ENCODE results near the gene WDR3. TPM values are rescaled to one million over a fixed set of nuclear protein-coding genes. Genes with fewer than 3 reads are reported as not detected.

Gene WDR3
- total RNA-seq, 1 experiment from 2014 or later, result 61.4 TPM

DNA sequence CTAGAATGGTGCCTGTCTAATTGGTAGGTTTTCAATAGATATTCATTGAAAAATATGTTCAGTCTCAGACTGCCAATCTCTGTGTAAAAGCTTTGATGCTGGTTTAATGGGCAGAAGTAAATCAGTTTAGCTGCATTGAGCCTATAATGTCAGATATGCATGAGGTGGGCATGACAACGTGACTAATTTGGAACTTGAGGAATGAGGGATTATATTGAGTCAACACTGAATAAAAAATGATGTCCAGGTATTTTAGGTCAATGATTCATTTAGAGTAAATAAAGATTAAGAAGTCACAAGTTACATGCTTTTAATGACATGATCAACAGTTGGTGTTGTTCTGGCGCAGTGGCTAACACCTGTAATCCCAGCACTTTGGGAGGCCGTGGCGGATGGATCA, 3.0 kb downstream of the WDR3 start:
- H3K56ac ChIP-seq (ENCODE audit: insufficient read length, low read depth, low read length), result no peak overlapping the region
- H4K5ac ChIP-seq (ENCODE audit: insufficient read length, low read depth, low read length), result no peak overlapping the region
- no peaks in the 10 kb centered on the region for H3K79me1 ChIP-seq (ENCODE audit: insufficient read depth, low read depth, low read length, poor library complexity, severe bottlenecking)
- H2BK5ac ChIP-seq (ENCODE audit: insufficient read length, low read length), result no peak overlapping the region
- no CpG with 5 or more reads among the region's 4 CpGs for WGBS (ENCODE audit: extremely low coverage, insufficient read length, low lambda C conversion rate)
- H3K27me3 Mint-ChIP-seq (ENCODE audit: low read depth), result no peaks in the 10 kb centered on the region
- no peak overlapping the region for H2AK5ac ChIP-seq (ENCODE audit: insufficient read length, low read length)
- H3K36me3 Mint-ChIP-seq (ENCODE audit: insufficient read depth in 1 of 3, low read depth in 3 of 3), result peaks cover 5 to 24% (median 20%) of the 10 kb centered on the region in 3 experiments; a peak in 6 of 7 replicates
- no peak overlapping the region for H2BK120ac ChIP-seq (ENCODE audit: low read depth, low read length, poor library complexity, severe bottlenecking)
- H3K23ac ChIP-seq (ENCODE audit: insufficient read length, low read depth, low read length), result no peak overlapping the region
- H3K4me2 ChIP-seq (ENCODE audit: insufficient read depth, insufficient read length, low read length), result no peak overlapping the region
- no peak overlapping the region for H2AFZ ChIP-seq (ENCODE audit: low read length)
- H3K27me3 ChIP-seq (ENCODE audit: insufficient read depth, low read length), result peaks cover 1% of the 10 kb centered on the region; the same call in 1 of the 2 replicates
- H3K27ac Mint-ChIP-seq, result no peak overlapping the region
- no peak overlapping the region for H3K18ac ChIP-seq (ENCODE audit: insufficient read length, low read depth, low read length)
- no peaks in the 10 kb centered on the region; the same call in 1 of the 2 replicates for H3K4me1 ChIP-seq (ENCODE audit: insufficient read depth, low read length)
- no peak overlapping the region for H4K91ac ChIP-seq (ENCODE audit: insufficient read length, low read depth, low read length)
- H4K20me1 ChIP-seq (ENCODE audit: control insufficient read depth, insufficient read depth, insufficient read length), result peaks cover 2% of the 10 kb centered on the region
- DNase-seq, result no peak
- TF ChIP-seq, protein P1, sequence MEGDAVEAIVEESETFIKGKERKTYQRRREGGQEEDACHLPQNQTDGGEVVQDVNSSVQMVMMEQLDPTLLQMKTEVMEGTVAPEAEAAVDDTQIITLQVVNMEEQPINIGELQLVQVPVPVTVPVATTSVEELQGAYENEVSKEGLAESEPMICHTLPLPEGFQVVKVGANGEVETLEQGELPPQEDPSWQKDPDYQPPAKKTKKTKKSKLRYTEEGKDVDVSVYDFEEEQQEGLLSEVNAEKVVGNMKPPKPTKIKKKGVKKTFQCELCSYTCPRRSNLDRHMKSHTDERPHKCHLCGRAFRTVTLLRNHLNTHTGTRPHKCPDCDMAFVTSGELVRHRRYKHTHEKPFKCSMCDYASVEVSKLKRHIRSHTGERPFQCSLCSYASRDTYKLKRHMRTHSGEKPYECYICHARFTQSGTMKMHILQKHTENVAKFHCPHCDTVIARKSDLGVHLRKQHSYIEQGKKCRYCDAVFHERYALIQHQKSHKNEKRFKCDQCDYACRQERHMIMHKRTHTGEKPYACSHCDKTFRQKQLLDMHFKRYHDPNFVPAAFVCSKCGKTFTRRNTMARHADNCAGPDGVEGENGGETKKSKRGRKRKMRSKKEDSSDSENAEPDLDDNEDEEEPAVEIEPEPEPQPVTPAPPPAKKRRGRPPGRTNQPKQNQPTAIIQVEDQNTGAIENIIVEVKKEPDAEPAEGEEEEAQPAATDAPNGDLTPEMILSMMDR (conservative IDR thresholded peaks at IDR 0.05), result no peak
- no peak overlapping the region for H3T11ph ChIP-seq (ENCODE audit: low read length)
- no peak overlapping the region for H4K8ac ChIP-seq (replicated peaks; ENCODE audit: insufficient read length, low read depth, low read length)
- H3K4me1 Mint-ChIP-seq, result peaks cover 17 to 21% of the 10 kb centered on the region in 2 experiments
- H3K4ac ChIP-seq (ENCODE audit: low read depth, low read length), result no peak overlapping the region
- no peak overlapping the region for H3K4me3 Mint-ChIP-seq
- no peak overlapping the region for H2BK15ac ChIP-seq (ENCODE audit: low read depth, low read length)
- H2BK20ac ChIP-seq (ENCODE audit: low read depth, low read length, poor library complexity, severe bottlenecking), result no peak overlapping the region
- H3K79me2 ChIP-seq (ENCODE audit: insufficient read depth, low read length), result peaks cover 29% of the 10 kb centered on the region; the same call in 1 of the 2 replicates
- H3K9ac ChIP-seq (ENCODE audit: extremely low read depth, insufficient read length, low read length), result no peak overlapping the region
- no peak overlapping the region for H3K27ac ChIP-seq (ENCODE audit: insufficient read length, low read depth, low read length)
- no peak overlapping the region for H3K14ac ChIP-seq (ENCODE audit: insufficient read depth, low read length)
- no peaks in the 10 kb centered on the region for H3K9me3 ChIP-seq (ENCODE audit: control insufficient read depth, low read depth, low read length)
- H3K23me2 ChIP-seq (ENCODE audit: insufficient read length, low read depth, low read length, poor library complexity, severe bottlenecking), result peaks cover 12% of the 10 kb centered on the region
- no peaks in the 10 kb centered on the region for H3K9me3 Mint-ChIP-seq
- H2BK12ac ChIP-seq (ENCODE audit: insufficient read length, low read depth, low read length), result no peak overlapping the region
